ENCODE data around the gene MAP2.

- TF ChIP-seq, protein P1, sequence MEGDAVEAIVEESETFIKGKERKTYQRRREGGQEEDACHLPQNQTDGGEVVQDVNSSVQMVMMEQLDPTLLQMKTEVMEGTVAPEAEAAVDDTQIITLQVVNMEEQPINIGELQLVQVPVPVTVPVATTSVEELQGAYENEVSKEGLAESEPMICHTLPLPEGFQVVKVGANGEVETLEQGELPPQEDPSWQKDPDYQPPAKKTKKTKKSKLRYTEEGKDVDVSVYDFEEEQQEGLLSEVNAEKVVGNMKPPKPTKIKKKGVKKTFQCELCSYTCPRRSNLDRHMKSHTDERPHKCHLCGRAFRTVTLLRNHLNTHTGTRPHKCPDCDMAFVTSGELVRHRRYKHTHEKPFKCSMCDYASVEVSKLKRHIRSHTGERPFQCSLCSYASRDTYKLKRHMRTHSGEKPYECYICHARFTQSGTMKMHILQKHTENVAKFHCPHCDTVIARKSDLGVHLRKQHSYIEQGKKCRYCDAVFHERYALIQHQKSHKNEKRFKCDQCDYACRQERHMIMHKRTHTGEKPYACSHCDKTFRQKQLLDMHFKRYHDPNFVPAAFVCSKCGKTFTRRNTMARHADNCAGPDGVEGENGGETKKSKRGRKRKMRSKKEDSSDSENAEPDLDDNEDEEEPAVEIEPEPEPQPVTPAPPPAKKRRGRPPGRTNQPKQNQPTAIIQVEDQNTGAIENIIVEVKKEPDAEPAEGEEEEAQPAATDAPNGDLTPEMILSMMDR (IDR thresholded peaks at IDR 0.05) = no peak
- no peak for TF ChIP-seq EZH2 (IDR thresholded peaks at IDR 0.05; ENCODE audit: borderline replicate concordance, insufficient read depth, low read depth, low read length, poor library complexity, severe bottlenecking)
Measured at GRCh38 chr2:209593930-209594329, 170.1 kb downstream of the MAP2 start.

All from B cell (primary cell).